RKO (cell line): ENCODE data around the gene TNFRSF8.

ENCODE experiments used
- DNase-seq: peaks from one replicate; pipeline ENCODE4 v3.0.0-alpha.2; 2016; ENCODE audit warnings: low spot score

The TNFRSF8 gene

DNA sequence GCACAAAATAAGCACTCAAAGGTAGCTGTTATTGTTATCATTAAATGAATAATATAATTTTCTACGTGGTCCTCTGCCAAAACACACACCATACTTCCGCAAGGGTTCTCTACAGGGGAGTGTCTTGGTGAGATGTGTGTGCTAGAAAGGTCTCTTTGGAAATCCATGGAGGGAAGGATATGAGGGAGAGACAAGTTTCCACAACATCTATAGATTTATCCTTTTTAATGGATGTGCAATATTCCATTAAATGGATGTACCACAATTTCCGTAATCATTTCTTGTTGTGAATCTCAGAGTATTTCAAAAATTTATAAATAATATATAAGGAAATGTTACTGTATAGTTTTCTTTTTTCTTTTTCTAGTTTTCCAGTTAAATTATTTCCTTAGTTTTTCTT lies 2.6 kb upstream of the TNFRSF8 start:
- DNase-seq = no peak

DNA sequence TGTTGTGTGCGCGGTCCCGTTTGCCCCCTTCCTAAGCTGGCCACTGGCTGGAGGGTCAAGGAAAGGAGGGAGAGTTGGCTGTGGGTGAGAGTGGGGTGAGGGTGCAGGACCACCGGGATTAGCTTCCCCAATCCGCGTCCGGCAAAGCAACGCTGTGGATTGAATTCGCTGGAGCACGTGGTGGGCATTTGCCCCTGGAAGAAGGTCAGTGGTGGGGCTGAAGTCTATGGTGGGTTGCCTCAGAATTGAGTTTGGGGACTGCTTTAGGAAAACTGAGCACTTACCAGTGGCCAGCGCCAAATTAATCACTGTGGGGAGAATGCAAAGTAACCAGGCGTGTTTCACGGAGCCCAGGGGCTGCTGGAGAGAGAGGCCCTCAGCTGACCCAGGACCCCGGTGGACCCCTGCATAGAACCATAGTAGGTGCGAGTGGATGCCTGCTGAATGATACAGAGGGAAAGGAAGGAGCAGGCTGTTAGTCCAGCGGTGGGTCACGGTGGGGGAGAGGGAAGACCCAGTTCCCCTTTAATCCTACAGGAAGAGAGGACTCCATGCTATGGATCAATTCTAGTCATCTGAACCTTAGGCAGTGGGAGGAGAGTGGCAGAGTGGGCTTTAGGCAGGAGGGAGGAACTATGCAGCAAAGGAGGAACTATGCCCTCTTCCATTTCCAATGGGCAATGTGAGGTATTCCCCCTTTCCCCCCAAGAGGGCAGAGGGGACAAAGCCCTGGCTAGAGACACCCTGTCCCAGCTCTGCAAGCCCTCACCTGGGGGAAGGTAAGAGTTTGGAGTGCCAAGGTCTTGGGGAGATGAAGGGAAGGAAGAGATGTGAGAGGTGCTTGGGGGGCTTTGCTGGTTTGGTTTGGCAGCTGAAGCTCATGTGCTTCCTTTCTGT lies 1.2 kb downstream of the TNFRSF8 start:
- DNase-seq = no peak

DNA sequence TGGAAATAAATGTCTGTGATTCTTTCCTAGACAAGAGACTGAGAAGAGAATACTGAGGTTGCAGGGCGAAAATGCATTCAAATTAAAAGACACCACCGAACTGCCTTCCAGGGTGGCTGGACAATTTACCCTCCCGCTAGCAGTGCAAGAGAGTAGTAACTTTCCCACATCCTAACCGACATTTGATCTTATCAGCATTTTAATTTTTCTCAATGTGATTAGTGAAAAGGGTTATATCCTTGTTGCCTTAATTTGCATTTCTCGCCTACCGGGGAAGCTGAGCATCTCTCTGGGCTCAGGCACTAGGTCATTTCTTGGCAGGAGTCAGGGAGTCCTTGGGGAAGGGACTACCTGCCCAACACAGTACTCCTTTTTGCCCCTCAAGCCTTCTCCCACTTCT lies 2.8 kb downstream of the TNFRSF8 start:
- DNase-seq = no peak

DNA sequence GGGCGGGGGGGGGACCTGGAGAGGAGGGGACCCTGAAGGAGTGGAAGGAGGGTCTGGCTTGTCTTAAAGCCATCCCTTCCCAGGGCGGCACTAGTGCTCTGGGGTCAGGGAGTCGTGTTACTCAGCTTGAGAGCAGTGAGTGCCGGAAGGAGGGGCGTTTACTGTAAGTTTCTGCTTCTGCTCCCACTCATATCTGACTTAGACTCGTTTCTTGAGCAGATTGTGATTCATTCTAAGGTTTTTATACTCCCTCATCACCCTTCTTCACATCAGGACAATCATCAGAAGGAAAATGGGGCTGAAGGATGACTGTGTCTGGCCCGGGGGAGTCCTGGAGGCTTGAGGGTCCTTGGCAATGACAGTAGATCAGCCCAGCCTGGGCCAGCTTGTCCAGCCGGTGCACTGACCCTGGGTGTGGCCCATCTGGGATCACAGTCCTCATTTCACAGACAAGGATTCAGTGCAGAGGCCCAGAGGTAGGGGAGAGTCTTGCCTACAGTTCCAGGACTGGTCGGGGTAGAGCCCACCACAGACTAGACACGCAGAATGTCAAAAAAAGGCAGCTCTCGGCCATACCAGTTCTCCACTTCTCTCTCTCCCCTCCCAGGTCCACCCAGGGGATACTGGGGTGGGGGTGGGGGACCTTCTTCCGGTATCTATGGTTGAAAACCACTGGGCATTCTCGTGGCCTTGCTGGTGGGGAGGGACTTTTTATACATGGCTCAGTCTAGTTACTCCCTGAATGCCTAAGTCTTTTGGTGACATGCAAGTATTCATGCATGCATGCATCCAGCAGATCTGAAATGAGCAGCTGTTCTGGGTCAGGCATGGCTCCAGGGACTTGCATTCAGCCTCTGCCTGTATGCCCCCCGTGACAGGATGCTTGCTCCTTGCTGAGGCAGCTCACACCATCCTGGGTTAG lies 5.1 kb downstream of the TNFRSF8 start:
- no peak for DNase-seq

DNA sequence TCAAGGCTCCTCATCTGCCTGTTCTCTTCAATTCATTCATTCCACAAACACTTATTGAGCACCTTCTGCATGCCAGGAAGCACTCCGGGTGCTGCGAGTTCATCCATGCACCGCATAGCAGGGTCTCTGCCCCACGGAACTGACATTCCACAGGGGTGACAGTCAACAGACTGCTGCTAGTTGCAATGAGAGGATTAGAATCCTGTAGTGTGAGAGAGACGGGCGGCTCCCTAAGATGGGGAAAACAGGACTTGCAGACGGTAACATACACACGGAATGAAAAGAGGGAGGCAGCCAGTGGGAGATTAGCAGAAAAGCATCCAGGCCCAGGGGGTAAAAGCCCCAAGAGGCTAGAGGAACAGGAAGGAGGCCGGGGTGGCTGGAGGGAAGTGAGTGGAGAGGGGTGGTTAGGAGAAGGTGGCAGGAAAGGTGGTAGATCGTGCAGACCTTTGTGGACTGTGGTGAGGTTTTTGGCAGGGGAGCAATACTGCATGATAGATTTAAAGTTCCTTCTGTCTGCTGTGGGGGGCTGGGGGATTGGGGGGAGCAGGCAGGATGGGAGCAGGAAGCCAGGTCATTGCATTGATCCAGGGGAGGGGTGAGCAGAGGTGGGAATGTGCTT lies 6.6 kb downstream of the TNFRSF8 start:
- DNase-seq = no peak

DNA sequence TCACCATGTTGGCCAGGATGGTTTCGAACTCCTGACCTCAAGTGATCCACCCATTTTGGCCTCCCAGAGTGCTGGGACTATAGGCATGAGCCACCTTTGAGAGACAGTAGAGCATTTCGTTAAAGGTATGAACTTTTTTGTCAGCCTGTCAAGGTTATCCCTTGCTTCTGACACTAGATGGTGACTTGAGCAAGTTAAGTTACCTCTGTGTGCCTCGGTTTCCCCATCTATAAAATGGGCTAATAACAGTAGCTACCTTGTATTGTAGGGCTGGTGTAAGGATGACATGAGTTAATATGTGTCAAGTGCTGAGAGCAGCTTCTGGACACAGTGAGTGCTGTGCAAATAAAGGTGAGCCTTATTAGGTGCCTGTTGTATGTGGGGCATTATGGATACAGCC lies 8.8 kb downstream of the TNFRSF8 start:
- no peak for DNase-seq

DNA sequence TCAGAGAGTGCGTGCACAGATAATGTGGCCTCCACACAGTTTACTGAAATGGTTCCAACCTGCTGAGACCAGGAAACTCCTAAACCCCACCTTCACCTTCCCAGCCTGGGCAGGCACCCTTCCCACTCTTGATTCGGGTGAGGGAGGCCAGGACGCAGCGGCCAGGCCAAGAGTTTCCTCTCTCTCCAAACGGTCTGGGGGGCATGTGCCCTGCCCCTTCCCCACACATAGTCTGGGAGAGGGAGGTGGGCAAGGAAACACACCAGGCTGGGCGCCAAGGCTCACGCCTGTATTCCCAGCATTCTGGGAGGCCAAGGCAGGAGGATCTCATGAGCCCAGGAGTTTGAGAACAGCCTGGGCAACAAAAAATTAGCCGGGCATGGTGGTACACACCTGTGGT lies 9.6 kb downstream of the TNFRSF8 start:
- DNase-seq = no peak

DNA sequence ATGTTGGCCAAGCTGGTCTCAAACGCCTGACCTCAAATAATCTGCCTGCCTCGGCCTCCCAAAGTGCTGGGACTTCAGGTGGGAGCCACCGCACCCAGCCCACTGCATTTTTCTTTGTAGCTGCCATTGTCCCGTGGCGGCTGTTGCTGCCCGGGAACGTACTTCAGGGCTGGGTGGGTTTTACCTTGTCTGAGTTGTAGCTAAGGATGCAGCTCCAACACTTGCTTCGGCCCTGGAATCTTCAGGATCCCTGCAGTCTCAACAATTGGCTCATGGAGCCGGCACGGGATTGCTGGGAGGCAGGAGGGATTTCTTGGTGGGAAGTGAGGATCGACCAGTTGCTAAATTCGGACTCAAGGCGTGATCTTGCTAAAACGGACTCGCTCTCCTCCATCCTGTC lies 10.7 kb downstream of the TNFRSF8 start:
- DNase-seq = no peak

DNA sequence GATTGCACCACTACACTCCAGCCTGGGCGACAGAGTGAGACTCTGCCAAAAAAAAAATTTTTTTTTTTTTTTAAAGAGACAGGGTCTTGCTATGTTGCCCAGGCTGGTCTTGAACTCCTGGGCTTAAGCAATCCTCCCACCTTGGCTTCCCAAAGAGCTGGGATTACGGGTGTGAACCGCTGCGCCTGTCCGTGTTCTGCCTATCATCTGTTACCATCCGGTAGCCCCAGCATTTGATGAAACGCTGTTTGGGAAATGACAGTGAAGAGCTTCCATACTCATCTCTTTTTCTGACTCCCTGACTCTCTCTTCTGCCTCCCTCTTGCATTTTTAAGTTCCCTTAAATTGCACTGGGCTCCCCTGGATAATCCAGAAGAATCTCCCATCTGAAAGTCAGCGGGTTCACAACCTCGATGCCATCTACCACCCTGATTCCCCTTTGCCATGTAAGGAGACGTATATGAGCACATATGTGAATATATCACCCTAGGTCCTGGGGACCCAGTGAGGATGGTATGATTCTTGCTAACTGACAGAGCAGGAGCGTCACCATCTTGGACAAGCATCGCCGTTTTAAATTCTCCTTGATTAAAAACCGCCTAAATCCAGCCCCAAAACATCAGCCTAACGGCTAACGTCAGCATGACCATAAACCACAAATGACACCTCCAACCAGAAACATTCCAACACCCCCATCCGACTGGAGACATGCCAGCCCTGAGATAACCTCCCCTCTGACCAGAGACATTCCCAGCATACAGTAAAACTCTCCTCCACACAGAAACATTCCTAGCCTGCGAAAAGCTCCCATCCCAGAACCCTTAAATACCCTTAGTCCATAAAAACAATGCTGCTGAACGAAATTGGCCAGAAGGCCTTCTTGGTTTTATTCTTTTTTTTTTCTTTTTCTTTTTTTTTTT lies 12.4 kb downstream of the TNFRSF8 start:
- peak; percentile 63 for DNase-seq

DNA sequence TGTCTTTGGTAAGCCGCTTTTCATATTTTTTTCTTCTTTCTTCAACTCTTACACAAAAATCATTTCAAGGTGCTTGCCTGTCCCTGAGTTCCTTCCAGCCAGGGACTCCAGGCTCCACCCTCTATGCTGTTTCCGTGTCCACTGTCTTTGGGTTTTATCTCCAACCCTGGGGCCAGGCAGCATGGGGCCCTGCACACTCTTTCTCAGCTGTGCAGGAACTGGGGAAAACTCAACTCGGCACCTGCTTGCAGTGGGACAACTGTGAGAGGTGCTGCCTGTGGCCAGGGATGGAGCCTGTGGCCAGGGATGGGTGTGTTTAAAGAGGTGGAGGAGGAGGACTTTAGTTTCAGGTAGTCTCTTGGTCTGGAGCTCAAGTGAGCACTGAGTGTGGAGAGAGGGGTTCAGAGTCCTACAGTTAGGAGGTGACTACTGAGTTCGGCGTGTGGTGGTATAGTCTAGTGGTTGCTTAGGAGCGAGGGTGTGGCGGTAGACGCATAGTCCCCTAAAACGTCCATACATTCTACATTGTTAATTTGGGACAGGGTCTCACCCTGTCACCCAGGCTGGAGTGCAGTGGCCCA lies 13.4 kb downstream of the TNFRSF8 start:
- no peak for DNase-seq

DNA sequence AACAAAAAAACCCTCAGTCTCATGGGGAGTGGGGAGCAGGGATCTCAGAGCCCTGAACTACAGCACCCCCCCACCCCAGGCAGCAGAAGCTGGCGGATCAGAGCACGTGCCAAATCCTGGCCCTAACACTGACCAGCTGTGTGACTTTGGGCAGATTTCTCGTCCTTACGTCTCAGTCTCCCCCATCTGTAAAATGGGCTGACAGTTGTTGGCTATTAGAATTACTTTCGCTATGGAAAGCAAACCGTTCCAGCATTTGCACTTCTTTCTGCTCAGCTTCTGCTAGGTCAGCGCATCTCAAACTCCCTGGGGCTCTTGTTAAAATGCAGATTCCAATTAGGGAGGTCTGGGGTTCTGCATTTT lies 15.5 kb downstream of the TNFRSF8 start:
- DNase-seq = no peak

DNA sequence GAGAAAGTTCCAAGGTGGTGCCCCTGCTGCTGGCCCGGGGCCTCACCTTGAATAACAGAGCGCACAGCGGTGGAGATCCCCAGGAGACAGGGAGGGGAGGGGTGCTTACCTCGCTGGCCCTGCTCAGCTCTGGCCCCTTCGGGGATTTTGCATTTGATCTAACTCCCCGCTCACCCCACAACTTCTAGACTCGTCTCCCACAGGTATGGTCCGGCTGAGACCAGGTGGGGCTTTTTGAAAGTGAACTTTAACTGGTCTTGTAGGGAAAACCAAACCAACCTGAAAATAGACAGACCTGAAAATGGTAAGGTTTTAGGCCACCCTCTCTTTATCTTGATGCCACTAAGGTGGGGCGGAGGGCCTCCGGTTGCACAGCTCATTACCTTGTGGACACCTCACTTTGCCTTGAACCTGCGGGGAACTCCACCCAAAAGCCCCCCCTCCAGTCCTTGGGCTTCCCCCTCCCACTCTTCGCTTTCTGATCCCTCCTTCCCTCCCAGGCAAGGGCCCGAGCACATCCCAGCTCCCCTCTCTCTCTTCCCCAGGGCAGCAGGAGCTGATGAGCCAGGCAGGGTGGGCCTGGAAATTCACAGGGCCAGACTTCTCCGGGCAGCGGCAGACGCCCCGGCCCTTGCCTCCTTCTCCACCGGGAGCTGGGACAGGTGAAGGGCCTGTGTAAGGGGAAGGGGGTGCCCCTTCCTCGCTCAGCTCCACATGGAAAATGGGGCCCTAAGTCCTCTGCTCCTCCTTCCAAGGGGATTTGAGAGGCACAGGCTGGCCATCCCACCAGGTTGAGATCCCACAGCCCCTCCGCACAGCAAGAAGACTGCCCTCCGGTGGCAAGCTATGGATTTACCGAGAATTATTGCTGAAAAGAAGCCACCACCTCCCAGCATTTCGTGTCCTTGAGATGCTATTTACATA lies 16.1 kb downstream of the TNFRSF8 start:
- peak; percentile 42 for DNase-seq

DNA sequence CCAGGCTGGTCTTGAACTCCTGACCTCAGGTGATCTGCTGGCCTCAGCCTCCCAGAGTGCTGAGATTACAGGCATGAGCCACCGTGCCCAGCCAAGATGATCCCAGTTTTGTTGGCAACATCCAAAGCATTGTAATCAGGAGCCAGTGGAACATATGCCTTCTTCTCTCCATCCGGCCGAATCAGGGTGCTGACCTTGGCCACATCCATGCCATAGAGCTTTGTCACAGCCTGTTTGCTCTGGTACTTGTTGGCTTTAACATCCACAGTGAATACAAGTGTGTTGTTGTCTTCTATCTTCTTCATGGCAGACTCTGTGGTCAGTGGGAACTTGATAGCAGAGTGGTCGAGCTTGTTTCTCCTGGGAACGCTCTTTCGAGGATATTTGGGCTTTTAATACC lies 17.1 kb downstream of the TNFRSF8 start:
- DNase-seq = no peak

DNA sequence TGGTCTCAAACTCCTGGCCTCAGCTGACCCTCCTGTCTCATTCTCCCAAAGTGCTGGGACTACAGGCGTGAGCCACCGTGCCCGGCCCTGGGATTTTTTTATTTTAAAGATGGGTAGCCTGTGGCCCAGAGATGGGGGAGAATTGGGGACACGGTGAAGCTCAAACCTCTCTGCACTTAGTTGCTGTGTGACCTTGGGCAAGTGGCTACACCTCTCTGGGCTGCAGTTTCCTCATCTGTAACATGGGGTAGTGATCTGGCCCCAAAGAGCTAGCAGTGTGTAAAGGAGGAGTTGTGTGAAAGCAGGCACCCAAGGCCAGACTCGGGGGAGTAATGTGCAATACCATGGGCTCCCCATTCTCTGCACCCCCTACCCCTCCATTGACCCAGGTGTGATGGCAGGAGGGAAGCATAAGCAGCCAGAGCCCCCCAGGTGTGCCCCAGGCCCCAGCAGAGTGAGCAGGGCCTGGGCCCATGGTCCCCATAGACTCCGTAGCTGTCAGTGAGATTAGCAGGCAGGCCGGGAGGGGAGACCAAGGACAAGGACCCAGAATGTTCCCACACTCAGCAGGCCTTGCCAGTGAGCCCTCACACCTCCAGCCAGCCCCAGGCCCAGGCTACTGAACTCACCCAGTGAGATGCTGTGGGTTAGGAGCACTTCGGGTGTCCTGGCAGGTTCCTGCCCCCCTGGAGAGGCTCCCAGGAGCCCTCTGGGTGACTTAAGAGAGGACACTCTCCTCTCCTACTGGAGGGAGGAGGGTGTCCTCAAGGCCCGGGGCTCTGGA lies 17.9 kb downstream of the TNFRSF8 start:
- DNase-seq = no peak

DNA sequence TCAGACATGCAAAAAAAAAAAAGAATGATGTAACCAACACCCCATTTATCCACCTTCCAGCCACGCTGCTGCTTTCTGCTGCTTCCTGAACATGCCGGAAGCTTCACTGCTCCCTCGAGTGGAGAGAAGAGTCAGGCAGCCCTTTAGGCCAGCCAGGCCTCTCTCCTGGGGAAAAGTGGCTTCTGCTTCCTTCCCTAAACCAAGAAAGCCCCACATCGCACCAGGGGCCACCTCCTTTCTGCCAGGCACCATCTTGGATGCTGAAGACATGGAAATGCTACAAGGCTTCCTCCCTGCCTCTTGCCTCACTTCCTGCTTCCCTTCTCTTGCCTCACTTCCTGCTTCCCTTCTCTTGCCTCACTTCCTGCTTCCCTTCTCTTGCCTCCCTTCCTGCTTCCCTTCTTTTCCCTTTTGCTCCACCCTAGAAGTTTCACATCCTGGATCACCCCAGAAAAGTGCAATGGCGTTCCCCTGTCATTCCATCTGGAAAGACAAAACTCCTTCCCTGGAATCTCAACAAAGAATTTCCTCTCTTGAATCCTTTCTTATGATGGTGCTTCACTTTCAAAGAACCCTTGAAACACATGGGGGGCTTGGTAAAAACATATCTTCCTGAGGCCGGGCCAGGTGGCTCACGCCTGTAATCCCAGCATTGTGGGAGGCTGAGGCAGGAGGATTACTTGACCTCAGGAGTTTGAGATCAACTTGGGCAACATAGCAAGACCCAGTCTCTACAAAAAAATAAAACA lies 18.7 kb downstream of the TNFRSF8 start:
- DNase-seq = peak; percentile 38

DNA sequence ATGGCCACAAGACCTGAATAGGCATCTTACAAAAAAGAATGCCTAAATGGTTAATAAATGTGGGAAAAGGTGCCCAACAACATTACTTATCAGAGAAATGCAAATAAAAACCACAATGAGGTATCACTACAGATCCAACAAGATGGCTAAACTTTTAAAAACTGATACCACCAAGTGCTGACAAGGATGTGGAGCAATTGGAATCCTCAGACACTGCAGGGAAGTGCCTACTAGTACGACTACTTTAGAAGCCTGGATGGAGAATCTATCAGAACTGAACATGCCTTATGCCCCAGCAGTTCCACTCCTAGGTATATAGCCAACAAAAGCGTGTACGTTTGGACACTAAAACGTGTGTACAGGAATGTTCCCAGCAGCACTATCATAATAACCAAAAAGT lies 19.9 kb downstream of the TNFRSF8 start:
- no peak for DNase-seq

DNA sequence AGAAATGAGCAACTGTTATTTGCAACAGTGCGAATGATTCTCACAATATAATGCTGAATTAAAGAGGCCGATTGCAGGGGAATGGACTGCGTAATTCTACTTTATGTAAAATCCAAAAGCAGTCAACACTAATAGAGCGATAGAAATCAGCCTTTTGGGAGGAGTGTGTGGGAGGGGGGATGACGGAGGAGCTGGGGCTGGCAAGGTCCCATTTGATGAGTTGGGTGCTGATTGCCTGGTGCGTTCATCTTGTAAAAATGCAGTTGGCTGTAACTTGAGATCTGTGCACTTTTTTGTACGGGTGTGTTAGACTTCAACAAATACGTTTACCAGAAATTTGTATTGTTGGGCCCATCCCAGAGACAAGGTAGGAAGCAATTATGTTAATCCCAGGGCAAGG lies 20.7 kb downstream of the TNFRSF8 start:
- peak; percentile 58 for DNase-seq

DNA sequence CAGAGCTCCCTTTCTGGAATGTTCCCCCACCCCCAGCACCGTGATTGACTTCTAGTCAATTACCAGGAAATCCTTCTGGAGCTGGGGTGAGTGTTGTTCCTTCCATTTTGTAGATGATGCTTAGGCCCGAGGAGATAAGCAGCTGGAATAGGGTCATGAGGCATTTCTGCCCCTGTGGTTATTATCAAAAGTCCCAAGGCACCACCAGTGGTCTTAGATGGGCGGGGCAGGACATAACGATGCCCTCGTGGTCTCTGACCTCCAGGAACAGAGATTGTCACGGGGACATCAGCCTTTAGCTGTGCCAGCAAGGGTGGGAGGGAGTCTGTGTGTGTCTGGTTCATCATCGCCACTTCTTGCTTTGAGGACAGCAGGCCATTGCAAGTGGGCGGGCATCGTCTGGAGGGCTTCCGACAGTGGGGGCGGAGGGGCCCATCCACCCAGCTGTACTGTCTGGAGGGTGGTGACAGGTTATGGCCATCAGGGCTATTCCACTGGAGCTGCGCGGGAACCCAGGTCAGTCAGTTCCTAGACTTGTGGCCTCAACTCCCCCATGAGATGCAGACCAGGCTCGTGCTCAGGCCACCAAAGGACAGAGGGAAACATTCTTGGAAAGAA lies 22.6 kb downstream of the TNFRSF8 start:
- no peak for DNase-seq
